ENCODE results near the gene PARP8.
"Not testable (repeated sequence)": the region's sequence is repeated elsewhere in the genome, so short reads cannot be mapped to it uniquely, and the experiment has no call there.

PARP8 gene

GRCh38 chr5:50727149-50727496 is 60.7 kb downstream of the PARP8 start:
- no peak for DNase-seq

- no peak for DNase-seq
Measured at GRCh38 chr5:50727845-50728244, 61.4 kb downstream of the PARP8 start.

- no peak for DNase-seq
Measured at GRCh38 chr5:50730336-50730735, 63.9 kb downstream of the PARP8 start.

GRCh38 chr5:50730841-50731240 is 64.4 kb downstream of the PARP8 start:
- DNase-seq = no peak

GRCh38 chr5:50733741-50734140 is 67.3 kb downstream of the PARP8 start:
- DNase-seq = no peak

- DNase-seq = no peak
Measured at GRCh38 chr5:50738864-50739263, 72.4 kb downstream of the PARP8 start.

GRCh38 chr5:50740832-50741231 is 74.4 kb downstream of the PARP8 start:
- DNase-seq = no peak

- DNase-seq = no peak
Measured at GRCh38 chr5:50744776-50745175, 78.3 kb downstream of the PARP8 start.

- DNase-seq = no peak
Measured at GRCh38 chr5:50745221-50745910, 78.9 kb downstream of the PARP8 start.

GRCh38 chr5:50749181-50749580 is 82.7 kb downstream of the PARP8 start:
- no peak for DNase-seq

GRCh38 chr5:50749873-50750272 is 83.4 kb downstream of the PARP8 start:
- DNase-seq = no peak

- no peak for DNase-seq
Measured at GRCh38 chr5:50751064-50751657, 84.7 kb downstream of the PARP8 start.

GRCh38 chr5:50752800-50753199 is 86.4 kb downstream of the PARP8 start:
- no peak for DNase-seq

- no peak for DNase-seq
Measured at GRCh38 chr5:50759526-50760270, 93.3 kb downstream of the PARP8 start.

GRCh38 chr5:50763351-50763750 is 96.9 kb downstream of the PARP8 start:
- DNase-seq = no peak

- no peak for DNase-seq
Measured at GRCh38 chr5:50763846-50764245, 97.4 kb downstream of the PARP8 start.

GRCh38 chr5:50766042-50766441 is 99.6 kb downstream of the PARP8 start:
- no peak for DNase-seq

GRCh38 chr5:50766462-50766861 is 100.0 kb downstream of the PARP8 start:
- no peak for DNase-seq

- no peak for DNase-seq
Measured at GRCh38 chr5:50766967-50767366, 100.5 kb downstream of the PARP8 start.

GRCh38 chr5:50767588-50767987 is 101.2 kb downstream of the PARP8 start:
- no peak for DNase-seq

GRCh38 chr5:50768634-50769033 is 102.2 kb downstream of the PARP8 start:
- DNase-seq = no peak

- DNase-seq = no peak
Measured at GRCh38 chr5:50770441-50770840, 104.0 kb downstream of the PARP8 start.

- DNase-seq = not testable (repeated sequence)
Measured at GRCh38 chr5:50774446-50775175, 108.2 kb downstream of the PARP8 start.

- DNase-seq = no peak
Measured at GRCh38 chr5:50786073-50786472, 119.6 kb downstream of the PARP8 start.

All from activated CD4-positive, CD25-positive, alpha-beta regulatory T cell treated with anti-CD3 and anti-CD28 coated beads, Interleukin-2, amount 50 U/mL, for 72 hours (primary cell).